NT2/D1 (cell line): Measurements from ENCODE around the gene TSC22D1.

Experiments used
- SUZ12 ChIP-seq: IDR thresholded peaks from 2 replicates; pipeline ENCODE4 v1.6.1; 2011; ENCODE audit not compliant: insufficient read length, insufficient read depth; ENCODE audit errors: extremely low read depth
- ZNF274 ChIP-seq: IDR thresholded peaks from 2 replicates; pipeline ENCODE4 v1.6.1; 2011; ENCODE audit warnings: mild to moderate bottlenecking, low read depth, low read length

DNA sequence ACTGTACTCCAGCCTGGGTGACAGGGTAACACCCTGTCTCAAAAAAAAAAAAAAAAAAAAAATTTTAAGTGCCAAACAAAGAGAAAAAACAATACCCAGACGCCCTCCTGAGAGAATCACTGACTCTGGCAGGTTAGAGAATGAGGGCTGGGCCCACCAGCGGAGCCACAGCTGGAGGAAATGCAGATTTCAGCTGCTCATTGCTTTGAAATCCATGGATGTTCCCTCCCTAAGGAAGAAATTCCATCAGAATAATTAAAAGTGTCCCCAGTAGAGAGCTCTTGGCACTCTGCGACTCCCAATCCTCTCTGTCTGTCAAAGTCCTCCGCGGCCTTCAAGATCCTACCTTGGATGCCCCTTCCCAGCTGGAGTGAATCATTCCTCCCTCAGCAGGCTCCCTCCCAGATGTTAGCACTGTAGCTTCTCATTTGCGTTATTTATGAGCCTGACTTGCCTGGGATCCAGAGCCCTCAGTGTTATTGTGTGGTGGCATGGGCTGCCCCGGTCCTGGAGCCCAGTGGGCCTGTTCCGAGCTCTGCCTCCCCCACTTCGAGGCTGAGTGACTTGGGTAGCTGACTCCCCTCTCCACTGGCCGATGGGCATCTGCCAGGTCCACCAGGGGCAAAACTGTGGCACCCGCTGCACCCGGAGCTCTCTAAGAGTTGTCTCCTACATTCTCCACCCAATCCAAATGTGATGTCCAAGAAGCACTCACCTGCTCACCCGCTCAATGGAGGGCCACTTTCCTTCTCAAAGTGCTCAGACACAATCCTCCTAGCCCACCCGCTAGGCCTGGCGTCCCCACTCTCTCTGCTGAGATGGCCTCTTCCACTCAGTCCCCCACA is 155.5 kb downstream of the TSC22D1 start:
- TF ChIP-seq ZNF274, result no peak
- TF ChIP-seq SUZ12, result no peak
